Glomerular visceral epithelial cell (primary cell): ENCODE data around the gene JPH4.
A peak's percentile ranks its signal among the peaks of the same experiment; 100 is the strongest.
"Not testable (repeated sequence)": the region's sequence is repeated elsewhere in the genome, so short reads cannot be mapped to it uniquely, and the experiment has no call there.

Source experiments
- DNase-seq: peaks from one replicate; pipeline ENCODE4 v3.0.0-alpha.2; 2016; ENCODE audit errors: extremely low spot score

The JPH4 gene

GRCh38 chr14:23547924-23548323 lies 30.7 kb downstream of the JPH4 start:
- no peak for DNase-seq

GRCh38 chr14:23546450-23547035 lies 32.0 kb downstream of the JPH4 start:
- no peak for DNase-seq

- no peak for DNase-seq
These were observed 32.7 kb downstream of the JPH4 start for GRCh38 chr14:23545740-23546365.

- no peak for DNase-seq
These were observed 33.8 kb downstream of the JPH4 start for GRCh38 chr14:23544511-23545447.

GRCh38 chr14:23543403-23543802 lies 35.2 kb downstream of the JPH4 start:
- no peak for DNase-seq

- no peak for DNase-seq
These were observed 36.3 kb downstream of the JPH4 start for GRCh38 chr14:23542261-23542660.

DNA sequence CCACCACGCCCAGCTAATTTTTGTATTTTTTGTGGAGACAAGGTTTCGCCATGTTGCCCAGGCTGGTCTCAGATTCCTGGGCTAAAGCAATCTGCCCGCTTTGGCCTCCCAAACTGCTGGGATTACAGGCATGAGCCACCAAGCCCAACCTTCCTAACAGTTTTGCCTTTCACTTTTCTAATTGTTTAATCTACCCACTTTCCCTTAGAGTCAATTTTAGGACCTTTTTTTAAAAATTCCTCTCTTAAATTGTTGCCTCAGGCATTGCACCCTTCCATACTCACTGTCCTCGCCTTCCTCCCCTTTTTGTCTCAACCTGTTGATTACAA lies 38.5 kb downstream of the JPH4 start:
- DNase-seq, result no peak

DNA sequence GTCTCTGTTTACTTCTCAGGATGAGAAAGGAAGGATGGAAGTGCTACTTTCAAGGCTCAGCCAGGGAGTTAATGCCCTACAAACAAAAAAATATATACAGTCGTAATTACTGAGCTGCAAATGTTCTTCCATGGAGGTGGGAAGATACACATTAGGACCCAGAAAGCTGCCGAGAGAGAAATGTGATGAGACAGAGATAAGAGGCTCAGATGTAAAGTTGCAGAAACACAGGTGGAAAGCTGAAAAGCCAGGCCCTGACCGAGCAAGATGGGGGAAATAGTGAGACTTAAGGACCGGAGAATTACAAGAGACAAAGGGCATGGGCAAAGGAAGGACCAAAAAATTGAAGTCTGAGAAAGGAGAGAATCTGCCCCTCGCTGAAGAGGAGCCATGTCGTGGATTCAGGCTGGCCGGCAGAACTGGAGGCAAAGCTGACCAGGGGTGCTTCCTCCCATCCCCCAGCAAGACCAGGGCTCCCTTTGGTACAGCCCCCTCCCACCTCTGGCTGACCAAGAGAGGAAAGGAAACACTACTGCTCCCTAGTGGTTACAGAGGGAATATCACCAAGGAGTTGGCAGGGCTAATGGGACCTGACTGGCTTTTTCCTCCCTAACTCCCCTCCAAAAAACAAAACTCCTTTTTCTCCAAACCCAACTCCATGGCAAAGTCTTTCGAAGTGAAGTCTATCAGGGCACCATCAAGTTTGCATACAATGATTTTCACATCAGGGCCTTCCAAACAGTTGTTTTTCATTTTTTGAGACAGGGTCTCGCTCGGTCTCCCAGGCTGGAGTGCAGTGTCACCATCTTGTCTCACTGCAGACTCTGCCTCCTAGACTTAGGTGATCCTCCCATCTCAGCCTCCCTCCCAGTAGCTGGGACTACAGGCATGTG lies 39.1 kb downstream of the JPH4 start:
- DNase-seq, result peak; percentile 47

- DNase-seq, result no peak
These were observed 39.8 kb downstream of the JPH4 start for GRCh38 chr14:23538785-23539184.

- no peak for DNase-seq
These were observed 40.4 kb downstream of the JPH4 start for GRCh38 chr14:23538050-23538718.

- no peak for DNase-seq
These were observed 41.1 kb downstream of the JPH4 start for GRCh38 chr14:23537351-23538049.

DNA sequence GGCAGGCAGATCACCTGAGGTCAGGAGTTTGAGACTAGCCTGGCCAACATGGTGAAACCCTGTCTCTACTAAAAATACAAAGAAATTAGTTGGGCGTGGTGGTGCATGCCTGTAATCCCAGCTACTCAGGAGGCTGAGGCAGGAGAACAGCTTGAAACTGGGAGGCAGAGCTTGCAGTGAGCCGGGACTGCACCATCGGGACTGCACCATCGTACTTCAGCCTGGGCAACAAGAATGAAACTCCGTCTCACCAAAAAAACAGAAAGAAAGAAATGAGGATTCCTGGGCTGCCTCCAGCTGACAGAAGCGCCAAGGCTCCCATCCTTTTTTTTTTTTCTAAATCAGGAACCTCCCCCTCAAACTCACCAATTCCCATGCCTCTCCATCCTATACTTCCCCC lies 41.7 kb downstream of the JPH4 start:
- DNase-seq, result not testable (repeated sequence)

DNA sequence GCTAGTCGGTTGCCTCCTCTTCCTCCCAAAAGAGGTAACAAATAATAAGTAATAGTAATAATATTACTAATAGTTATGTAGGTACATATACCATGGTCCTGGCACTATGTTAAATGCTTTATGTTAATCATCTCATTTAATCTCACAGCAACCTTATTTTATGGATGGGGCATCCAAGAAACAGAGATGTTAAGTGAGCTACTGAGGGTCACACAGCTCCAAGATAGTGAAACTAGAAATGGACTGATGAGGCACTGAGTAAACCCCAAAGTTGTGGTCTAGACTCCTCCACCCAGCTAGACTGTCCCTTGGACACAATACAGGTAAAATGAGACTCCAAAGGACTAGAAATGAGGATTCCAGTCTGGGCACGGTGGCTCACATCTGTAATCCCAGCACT lies 42.1 kb downstream of the JPH4 start:
- DNase-seq, result no peak

DNA sequence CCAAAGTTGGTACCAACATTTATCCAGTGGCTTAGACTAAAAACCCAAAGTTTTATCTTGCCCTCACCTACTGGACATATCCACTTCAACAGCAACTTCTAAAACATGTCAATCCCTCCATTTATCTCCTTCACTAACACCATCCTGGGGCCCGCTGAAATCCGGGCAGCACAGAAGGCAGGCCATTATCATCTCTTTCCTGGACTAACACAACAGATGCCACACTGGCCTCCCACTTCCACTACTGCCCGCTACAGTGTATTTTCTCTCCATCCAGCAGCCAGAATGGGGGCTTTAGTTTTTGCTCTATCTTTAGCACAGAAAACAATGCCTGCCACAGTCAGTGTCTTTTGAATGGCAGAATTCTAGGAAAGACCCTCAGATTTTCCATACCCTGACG lies 42.6 kb downstream of the JPH4 start:
- no peak for DNase-seq

- DNase-seq, result no peak
These were observed 44.7 kb downstream of the JPH4 start for GRCh38 chr14:23533652-23534435.

DNA sequence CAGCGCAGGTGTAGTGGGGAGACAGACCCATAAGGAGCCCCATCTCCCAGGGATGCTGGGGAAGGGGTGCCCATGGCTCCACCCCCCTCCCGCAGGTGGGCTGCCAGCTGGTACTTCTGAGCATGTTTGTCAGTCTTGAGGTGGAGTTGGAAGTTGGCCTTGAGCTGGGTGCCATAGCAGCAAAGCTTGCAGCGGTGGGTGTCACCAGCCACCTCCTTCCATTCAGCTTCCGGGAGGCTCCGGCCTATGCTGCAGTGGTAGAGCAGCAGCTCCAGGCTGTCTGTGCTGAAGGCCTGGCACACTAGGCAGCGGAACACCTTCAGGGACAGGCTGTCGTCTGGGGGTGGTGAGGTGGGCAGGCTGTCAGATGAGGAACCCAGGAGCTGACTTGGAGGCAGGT lies 45.9 kb downstream of the JPH4 start:
- DNase-seq, result no peak

- no peak for DNase-seq
These were observed 47.2 kb downstream of the JPH4 start for GRCh38 chr14:23531391-23531790.

- no peak for DNase-seq
These were observed 48.1 kb downstream of the JPH4 start for GRCh38 chr14:23530375-23531055.

GRCh38 chr14:23529016-23529415 lies 49.6 kb downstream of the JPH4 start:
- no peak for DNase-seq
